A549 treated with AZD9567 at 1 μM for 4 hours (cell line): ENCODE measurements around the gene PIGQ. TPM values are rescaled to one million over a fixed set of nuclear protein-coding genes. Genes with fewer than 3 reads are reported as not detected.

ENCODE experiments used
- total RNA-seq: library from RNA; stranded (reverse); fragments of 200-300 nt; extraction: Qiagen RNA extraction; gene quantifications from 5 replicates; pipeline ENCODE4 v1.2.3, GENCODE V29; 2022; ENCODE audit not compliant: insufficient read depth

The PIGQ gene
- 41.9 to 44.5 TPM (median 42.8 TPM) in 5 replicates for total RNA-seq

GRCh38 chr16:569445-570254 is at the start of gene PIGQ:
Gene PIGQ, plus strand, starts transcription at chr16:569968. Its CDS starts 4,107 bp downstream, at chr16:574075.

DNA sequence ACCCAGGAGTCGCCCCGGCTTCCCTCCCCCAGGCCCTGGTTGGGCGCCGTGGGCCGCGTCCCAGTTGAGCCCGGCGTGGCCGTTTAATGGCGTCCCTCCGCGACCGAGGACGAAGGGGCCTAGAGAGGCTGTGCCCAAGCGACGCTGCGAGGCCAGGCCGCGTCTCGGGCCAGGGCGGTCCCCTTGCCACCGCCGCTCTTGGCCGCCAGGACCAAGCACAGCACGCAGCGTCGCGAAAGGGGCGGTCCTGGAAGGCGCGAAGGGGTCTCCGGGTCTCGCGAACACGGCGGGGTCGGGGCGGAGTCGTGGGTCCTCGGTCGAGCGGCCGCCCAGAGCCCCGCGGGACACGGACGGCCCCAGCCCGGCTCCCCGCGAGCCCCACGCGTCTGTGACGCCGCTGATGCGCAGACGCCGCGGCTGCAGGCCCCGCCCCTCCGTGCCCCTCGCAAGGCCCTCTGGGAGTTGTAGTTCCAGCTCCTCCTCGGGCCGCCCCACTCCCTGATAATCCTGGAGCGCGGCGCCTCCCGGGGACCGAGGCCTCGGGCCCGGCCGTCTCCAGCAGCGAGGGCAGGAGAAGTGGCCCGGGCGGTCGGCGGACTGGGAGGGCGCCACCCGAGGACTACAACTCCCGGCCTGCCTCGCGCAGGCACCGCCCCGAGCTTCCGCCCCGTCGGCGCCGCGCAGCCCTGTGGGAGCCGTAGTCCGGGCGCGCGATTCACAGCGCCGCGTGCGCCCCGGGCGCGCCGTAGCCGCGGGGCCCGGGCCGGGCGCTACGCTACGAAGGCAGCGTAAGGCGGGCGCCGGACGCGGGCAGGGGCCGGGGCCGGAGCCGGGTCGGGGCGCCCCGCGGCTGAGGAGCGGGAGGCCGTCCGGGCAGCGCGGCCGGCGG is 42.5 kb upstream of the PIGQ start, which contains the start of gene CAPN15:
Gene CAPN15, plus strand, starts transcription at position 698 of the 889 bp plus-strand sequence. CDS start 19,127 bp downstream, outside the sequence.

GRCh38 chr16:560204-560700 is 9.5 kb upstream of the PIGQ start, which contains the start of gene PRR35:
Gene PRR35, plus strand, starts transcription at chr16:560394. Its CDS starts 2,901 bp downstream, at chr16:563295.

DNA sequence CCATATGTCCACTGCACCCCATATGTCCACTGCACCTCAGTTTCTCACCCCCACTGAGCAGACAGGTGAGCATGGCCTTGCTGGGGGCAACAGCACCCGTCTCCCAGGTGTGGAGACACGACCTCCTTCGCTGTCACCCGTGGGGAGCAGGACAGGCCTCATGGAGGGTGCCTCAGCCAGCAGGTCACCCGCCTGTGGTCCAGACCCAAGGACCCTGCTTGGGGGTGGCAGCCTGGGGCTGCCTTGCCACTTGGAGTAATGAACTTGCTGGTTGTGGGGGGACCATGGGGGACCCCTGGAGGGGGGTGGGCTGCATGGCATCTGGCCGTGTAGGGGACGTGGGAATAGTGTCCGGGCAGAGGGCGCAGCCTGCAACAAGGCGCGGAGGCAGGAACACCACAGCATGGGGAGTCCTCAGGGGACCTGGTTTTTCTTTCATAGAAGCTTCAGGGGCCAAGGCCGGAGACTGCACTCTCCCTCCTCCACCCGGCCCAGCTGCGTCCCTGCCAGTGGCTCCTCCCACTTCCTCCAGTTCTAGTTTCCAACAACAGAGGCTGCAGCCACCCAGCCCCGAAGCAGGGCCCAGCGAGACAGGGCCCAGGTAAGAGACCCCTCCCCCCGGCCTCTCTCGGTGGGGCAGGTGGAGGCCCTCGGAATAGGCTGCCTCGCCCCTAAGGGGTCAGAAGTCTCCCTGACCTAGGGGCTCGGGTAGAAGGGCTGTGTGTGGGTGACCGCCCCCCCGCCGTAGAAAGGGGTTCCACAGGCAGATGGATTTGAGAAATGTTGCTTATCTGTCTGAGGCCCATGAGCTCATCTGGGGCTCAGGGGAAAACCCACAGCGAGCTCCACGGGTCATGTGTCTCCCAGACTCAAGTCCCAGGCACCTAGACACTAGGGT is 3.0 kb upstream of the PIGQ start, which contains the start of gene NHLRC4:
Gene NHLRC4, plus strand, starts transcription at position 531 of the 898 bp plus-strand sequence. CDS start 1,043 bp downstream, outside the sequence.

DNA sequence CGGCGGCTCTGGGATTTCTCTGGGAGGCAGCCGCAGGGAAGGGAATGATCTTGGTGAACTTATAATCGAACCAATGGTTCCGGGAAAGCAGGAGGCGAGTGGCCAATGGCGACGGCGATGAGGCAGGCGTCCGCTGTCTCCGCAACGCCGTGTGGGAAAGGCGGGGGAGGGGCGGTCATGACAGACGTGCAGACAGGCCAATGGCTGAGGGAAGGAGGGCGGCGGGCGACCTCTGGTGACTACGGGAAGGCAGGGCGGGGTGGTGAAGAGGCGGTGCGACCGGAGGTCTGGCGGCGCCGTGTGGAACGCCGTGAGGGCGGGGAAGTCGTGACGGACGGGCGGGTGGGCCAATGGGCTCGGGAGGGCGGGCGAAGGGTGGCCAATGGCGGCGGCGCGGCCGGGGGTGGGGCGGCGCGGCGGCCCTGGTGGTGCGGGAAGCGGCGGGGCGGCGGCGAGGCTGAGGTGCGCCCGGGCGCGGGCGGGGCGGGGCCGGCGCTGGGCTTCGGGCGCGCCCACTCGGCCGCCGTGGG is 20.0 kb downstream of the PIGQ start, which contains the start of gene RAB40C:
Gene RAB40C, plus strand, starts transcription at position 409 of the 530 bp plus-strand sequence. CDS start 226 bp downstream, outside the sequence.

DNA sequence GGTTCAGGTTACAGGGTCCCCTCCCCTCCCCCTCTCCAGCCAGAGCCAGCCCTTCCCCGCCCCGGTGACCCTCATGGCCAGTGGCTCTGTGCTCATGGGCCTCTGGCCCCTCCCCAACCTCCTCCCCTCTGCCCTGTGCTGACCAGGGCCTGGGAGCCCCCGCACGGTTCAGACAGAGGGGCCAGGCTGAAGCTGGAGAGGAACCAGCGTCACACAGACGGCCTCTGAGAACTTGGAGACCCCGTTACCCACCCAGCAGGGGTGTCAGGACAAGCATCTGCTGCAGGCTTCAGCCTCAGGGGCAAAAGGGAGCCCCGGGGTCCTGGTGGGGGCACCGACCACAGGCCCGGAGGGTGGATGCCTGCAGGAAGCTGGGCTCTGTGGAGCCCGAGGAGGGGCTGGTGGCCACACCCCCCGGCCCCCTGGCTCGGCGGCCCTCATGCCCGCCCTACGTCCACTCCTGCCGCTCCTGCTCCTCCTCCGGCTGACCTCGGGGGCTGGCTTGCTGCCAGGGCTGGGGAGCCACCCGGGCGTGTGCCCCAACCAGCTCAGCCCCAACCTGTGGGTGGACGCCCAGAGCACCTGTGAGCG is 61.1 kb downstream of the PIGQ start, which contains the start of gene WFIKKN1:
Gene WFIKKN1, plus strand, starts transcription at position 171 of the 591 bp plus-strand sequence. Its CDS starts 269 bp downstream, at position 440.

Other genes starting within 250 kb of the PIGQ start
- 21.4 to 36.9 TPM (median 34.6 TPM) in 5 replicates for gene AXIN1, start 217.2 kb upstream of the PIGQ start, total RNA-seq
- gene MRPL28, start 199.4 kb upstream of the PIGQ start, total RNA-seq, result 112 to 128 TPM (median 125 TPM) in 5 replicates
- 36.0 to 40.7 TPM (median 37.3 TPM) in 5 replicates for gene PGAP6, start 188.0 kb upstream of the PIGQ start, total RNA-seq
- 326 to 424 TPM (median 419 TPM) in 5 replicates for gene NME4, start 172.8 kb upstream of the PIGQ start, total RNA-seq
- 22.9 to 32.3 TPM (median 31.6 TPM) in 5 replicates for gene DECR2, start 168.1 kb upstream of the PIGQ start, total RNA-seq
- gene RAB11FIP3, start 144.3 kb upstream of the PIGQ start, total RNA-seq, result 23.5 to 29.0 TPM (median 27.5 TPM) in 5 replicates
- 45.6 to 75.6 TPM (median 71.1 TPM) in 5 replicates for gene CAPN15, start 42.3 kb upstream of the PIGQ start, total RNA-seq
- 0.05 to 0.19 TPM (median 0.08 TPM) in 4 of 5 replicates, not detected in the other for gene PRR35, start 9.6 kb upstream of the PIGQ start, total RNA-seq
- gene NHLRC4, start 3.0 kb upstream of the PIGQ start, total RNA-seq, result 0.14 to 0.24 TPM (median 0.21 TPM) in 4 of 5 replicates, not detected in the other
- gene RAB40C, start 20.1 kb downstream of the PIGQ start, total RNA-seq, result 16.5 to 21.1 TPM (median 20.7 TPM) in 5 replicates
- gene WFIKKN1, start 61.0 kb downstream of the PIGQ start, total RNA-seq, result 0.21 to 0.26 TPM (median 0.23 TPM) in 4 of 5 replicates, not detected in the other
- gene METTL26, start 66.3 kb downstream of the PIGQ start, total RNA-seq, result 77.8 to 140 TPM (median 136 TPM) in 5 replicates
- gene MCRIP2, start 71.9 kb downstream of the PIGQ start, total RNA-seq, result 21.4 to 47.7 TPM (median 40.9 TPM) in 5 replicates
- gene WDR90, start 79.4 kb downstream of the PIGQ start, total RNA-seq, result 29.1 to 35.6 TPM (median 31.4 TPM) in 5 replicates
- gene RHOT2, start 98.2 kb downstream of the PIGQ start, total RNA-seq, result 60.5 to 110 TPM (median 103 TPM) in 5 replicates
- gene RHBDL1, start 105.7 kb downstream of the PIGQ start, total RNA-seq, result 1.5 to 2.0 TPM (median 1.6 TPM) in 4 of 5 replicates, not detected in the other
- 77.5 to 143 TPM (median 137 TPM) in 5 replicates for gene STUB1, start 110.4 kb downstream of the PIGQ start, total RNA-seq
- gene JMJD8, start 114.4 kb downstream of the PIGQ start, total RNA-seq, result 56.9 to 81.0 TPM (median 77.8 TPM) in 5 replicates
- 4.2 to 6.2 TPM (median 5.9 TPM) in 5 replicates for gene WDR24, start 120.4 kb downstream of the PIGQ start, total RNA-seq
- gene FBXL16, start 135.8 kb downstream of the PIGQ start, total RNA-seq, result 6.3 to 9.6 TPM (median 7.2 TPM) in 5 replicates
- gene METRN, start 145.2 kb downstream of the PIGQ start, total RNA-seq, result 71.0 to 213 TPM (median 211 TPM) in 5 replicates
- gene ANTKMT, start 151.2 kb downstream of the PIGQ start, total RNA-seq, result 43.2 to 64.4 TPM (median 63.4 TPM) in 5 replicates
- gene CCDC78, start 156.5 kb downstream of the PIGQ start, total RNA-seq, result 3.1 to 6.8 TPM (median 4.9 TPM) in 5 replicates
- gene HAGHL, start 157.1 kb downstream of the PIGQ start, total RNA-seq, result 4.1 to 22.8 TPM (median 20.5 TPM) in 5 replicates
- gene CIAO3, start 171.0 kb downstream of the PIGQ start, total RNA-seq, result 21.6 to 27.5 TPM (median 25.4 TPM) in 5 replicates
- gene MSLN, start 190.8 kb downstream of the PIGQ start, total RNA-seq, result 1.6 to 2.8 TPM (median 2.2 TPM) in 5 replicates
- 29.7 to 58.4 TPM (median 53.8 TPM) in 5 replicates for gene RPUSD1, start 218.4 kb downstream of the PIGQ start, total RNA-seq
- 25.3 to 43.9 TPM (median 32.1 TPM) in 5 replicates for gene CHTF18, start 218.7 kb downstream of the PIGQ start, total RNA-seq
- 0.08 TPM in 1 of 5 replicates, not detected in the others for gene GNG13, start 230.8 kb downstream of the PIGQ start, total RNA-seq